HG03045 (cell line): ENCODE results near the gene MOSMO.
"Not testable (repeated sequence)": the region's sequence is repeated elsewhere in the genome, so short reads cannot be mapped to it uniquely, and the experiment has no call there.

Experiments
- ATAC-seq: cut with Tn5 transposase; IDR thresholded peaks from one replicate; pipeline ENCODE4 v1.9.1; 2021; ENCODE audit warnings: mild to moderate bottlenecking, moderate library complexity; ENCODE audit not compliant: unreplicated experiment

The MOSMO gene

GRCh38 chr16:22001591-22001990 is 6.3 kb upstream of the MOSMO start:
- no peak for ATAC-seq

GRCh38 chr16:22002047-22002446 is 5.9 kb upstream of the MOSMO start:
- ATAC-seq = not testable (repeated sequence)

GRCh38 chr16:22003195-22003594 is 4.7 kb upstream of the MOSMO start:
- ATAC-seq = no peak

GRCh38 chr16:22004341-22004740 is 3.6 kb upstream of the MOSMO start:
- no peak for ATAC-seq

GRCh38 chr16:22005746-22006145 is 2.2 kb upstream of the MOSMO start:
- no peak for ATAC-seq

GRCh38 chr16:22006636-22007035 is 1.3 kb upstream of the MOSMO start:
- no peak for ATAC-seq

GRCh38 chr16:22007159-22007508 is 777 bp upstream of the MOSMO start:
- ATAC-seq = no peak

GRCh38 chr16:22008215-22009059 is 526 bp downstream of the MOSMO start:
- peak; percentile 29 for ATAC-seq

- ATAC-seq = no peak
These were observed 3.0 kb downstream of the MOSMO start for GRCh38 chr16:22010902-22011301.

- no peak for ATAC-seq
These were observed 4.3 kb downstream of the MOSMO start for GRCh38 chr16:22012241-22012640.

GRCh38 chr16:22013486-22013885 is 5.6 kb downstream of the MOSMO start:
- no peak for ATAC-seq

- ATAC-seq = no peak
These were observed 6.5 kb downstream of the MOSMO start for GRCh38 chr16:22014271-22014873.

GRCh38 chr16:22016927-22017326 is 9.0 kb downstream of the MOSMO start:
- ATAC-seq = no peak

GRCh38 chr16:22018559-22018958 is 10.6 kb downstream of the MOSMO start:
- ATAC-seq = no peak

GRCh38 chr16:22022151-22022550 is 14.2 kb downstream of the MOSMO start:
- no peak for ATAC-seq

GRCh38 chr16:22023505-22023904 is 15.6 kb downstream of the MOSMO start:
- no peak for ATAC-seq

- not testable (repeated sequence) for ATAC-seq
These were observed 16.9 kb downstream of the MOSMO start for GRCh38 chr16:22024785-22025184.

- ATAC-seq = no peak
These were observed 19.7 kb downstream of the MOSMO start for GRCh38 chr16:22027633-22028032.

- ATAC-seq = no peak
These were observed 21.7 kb downstream of the MOSMO start for GRCh38 chr16:22029632-22030031.

- no peak for ATAC-seq
These were observed 22.3 kb downstream of the MOSMO start for GRCh38 chr16:22030087-22030812.

- ATAC-seq = no peak
These were observed 23.7 kb downstream of the MOSMO start for GRCh38 chr16:22031483-22032083.
